Uterus (tissue), 2 donors: ENCODE data around the gene FBXO5.

ENCODE experiments used
- POLR2A ChIP-seq, 2 donors: fragments of 450-650 bp; IDR thresholded peaks; one replicate each; pipeline ENCODE4 v1.6.1; 2016; ENCODE audit warnings: antibody characterized with exemption in 2 of 2, mild to moderate bottlenecking in 1 of 2, moderate library complexity in 1 of 2
- TF ChIP-seq, protein P1 (sequence below), 4 experiments: fragments of 200-600 bp in 2 of 4; fragments of 450-650 bp in 2 of 4; sonication (generic) in 2 of 4; IDR thresholded peaks; one replicate each; pipeline ENCODE4 v1.5.1; 2016 to 2019; ENCODE audit warnings: antibody characterized with exemption in 4 of 4, mild to moderate bottlenecking in 2 of 4, moderate library complexity in 1 of 4

DNA sequence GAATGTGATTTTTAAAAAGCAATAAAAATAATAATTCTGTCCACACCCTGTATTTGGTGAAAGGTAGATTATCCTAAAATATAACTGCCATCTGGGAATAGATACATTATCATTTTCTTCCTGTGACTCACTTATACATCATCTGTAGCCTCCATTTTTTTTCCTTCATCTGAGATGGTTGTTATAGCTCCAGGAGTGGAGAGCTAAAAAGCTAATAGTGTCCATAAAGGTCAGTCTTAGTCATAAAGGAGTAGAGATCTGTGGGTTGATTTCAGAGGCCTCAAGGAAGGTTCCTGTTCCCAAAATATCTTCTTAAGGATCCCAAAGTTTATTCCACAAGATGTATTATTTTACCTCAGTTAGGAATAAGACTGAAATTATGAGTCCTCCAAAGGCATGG is 41.1 kb downstream of the FBXO5 start:
- TF ChIP-seq, protein P1, sequence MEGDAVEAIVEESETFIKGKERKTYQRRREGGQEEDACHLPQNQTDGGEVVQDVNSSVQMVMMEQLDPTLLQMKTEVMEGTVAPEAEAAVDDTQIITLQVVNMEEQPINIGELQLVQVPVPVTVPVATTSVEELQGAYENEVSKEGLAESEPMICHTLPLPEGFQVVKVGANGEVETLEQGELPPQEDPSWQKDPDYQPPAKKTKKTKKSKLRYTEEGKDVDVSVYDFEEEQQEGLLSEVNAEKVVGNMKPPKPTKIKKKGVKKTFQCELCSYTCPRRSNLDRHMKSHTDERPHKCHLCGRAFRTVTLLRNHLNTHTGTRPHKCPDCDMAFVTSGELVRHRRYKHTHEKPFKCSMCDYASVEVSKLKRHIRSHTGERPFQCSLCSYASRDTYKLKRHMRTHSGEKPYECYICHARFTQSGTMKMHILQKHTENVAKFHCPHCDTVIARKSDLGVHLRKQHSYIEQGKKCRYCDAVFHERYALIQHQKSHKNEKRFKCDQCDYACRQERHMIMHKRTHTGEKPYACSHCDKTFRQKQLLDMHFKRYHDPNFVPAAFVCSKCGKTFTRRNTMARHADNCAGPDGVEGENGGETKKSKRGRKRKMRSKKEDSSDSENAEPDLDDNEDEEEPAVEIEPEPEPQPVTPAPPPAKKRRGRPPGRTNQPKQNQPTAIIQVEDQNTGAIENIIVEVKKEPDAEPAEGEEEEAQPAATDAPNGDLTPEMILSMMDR (IDR thresholded peaks at IDR 0.05): no peak
- TF ChIP-seq POLR2A (IDR thresholded peaks at IDR 0.05): no peak
